Amniotic epithelial cell (primary cell): ENCODE measurements around the gene CALD1.

Experiments
- DNase-seq: peaks from one replicate; pipeline ENCODE4 v3.0.0-alpha.2; 2010; ENCODE audit warnings: low read depth

Gene CALD1

DNA sequence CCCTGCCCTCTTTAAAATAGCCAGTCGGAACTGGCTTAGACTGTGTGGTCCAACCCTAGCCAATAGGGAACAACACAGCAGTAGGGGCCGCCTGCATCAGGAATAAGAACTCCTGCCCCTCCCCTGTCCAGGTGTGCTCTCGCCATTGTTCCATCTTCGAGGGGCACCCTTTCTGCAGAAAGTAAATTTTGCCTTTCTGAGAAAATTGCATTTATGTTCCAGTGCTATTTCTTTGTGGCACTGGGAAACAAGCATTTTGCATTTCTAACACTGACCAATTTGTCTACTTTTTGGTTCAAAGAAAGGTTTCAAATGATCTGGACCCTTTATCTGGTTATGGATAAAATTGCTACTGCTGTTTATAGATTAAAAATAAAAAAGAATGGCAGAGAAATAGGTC lies 116.6 kb downstream of the CALD1 start:
- DNase-seq, result no peak

GRCh38 chr7:134897936-134898335 lies 118.5 kb downstream of the CALD1 start:
- DNase-seq, result no peak

DNA sequence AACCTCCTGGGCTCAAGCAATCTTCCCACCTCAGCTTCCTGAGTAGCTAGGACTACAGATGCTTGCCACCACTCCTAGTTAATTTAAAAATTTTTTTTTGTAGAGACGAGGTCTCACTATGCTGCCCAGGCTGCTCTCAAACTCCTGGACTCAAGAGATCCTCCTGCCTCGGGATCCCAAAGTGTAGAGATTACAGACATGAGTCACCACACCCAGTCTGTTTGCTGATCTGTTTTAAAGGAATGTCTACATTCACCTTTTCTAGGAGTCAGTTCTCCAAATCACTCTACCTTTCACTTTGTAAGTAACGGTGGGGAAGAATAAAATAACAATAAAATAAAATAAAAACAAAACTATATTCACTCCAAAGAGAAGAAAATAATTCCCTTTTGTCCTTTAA lies 120.3 kb downstream of the CALD1 start:
- peak; percentile 76 for DNase-seq

GRCh38 chr7:134900166-134900982 lies 120.9 kb downstream of the CALD1 start:
- DNase-seq, result no peak

DNA sequence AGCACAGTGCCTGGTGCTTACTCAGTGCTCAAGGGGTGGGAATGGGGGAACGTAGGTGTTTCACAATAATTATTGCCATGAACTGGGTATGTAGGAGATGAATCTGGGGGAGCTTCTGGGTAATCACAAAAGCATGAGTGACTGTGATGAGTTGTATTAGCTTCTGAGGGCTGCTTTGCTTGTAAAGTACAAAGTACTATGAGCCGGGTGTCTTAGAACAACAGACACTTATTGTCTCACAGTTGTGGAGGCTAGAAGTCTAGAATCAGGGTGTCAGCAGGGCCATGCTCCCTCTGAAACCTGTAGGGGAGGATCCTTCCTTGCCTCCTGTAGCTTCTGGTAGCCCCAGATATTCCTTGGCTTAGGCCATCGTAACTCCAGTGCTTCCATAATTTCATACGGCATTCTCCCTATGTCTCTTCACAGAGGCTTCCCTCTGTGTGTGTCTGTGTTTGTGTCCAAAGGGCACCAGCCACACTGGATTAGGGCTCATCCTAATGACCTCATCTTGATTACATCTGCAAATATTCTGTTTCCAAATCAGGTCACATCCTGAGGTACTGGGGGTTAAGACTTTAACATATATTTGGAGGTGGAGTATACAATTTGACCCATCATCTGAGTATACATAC lies 122.1 kb downstream of the CALD1 start:
- DNase-seq, result peak; percentile 53

- DNase-seq, result no peak
Measured at GRCh38 chr7:134902058-134902457, 122.6 kb downstream of the CALD1 start.

- peak; percentile 51 for DNase-seq
Measured at GRCh38 chr7:134903073-134903790, 123.8 kb downstream of the CALD1 start.

- DNase-seq, result peak; percentile 96
Measured at GRCh38 chr7:134905375-134905774, 125.9 kb downstream of the CALD1 start.

GRCh38 chr7:134907000-134907399 lies 127.6 kb downstream of the CALD1 start:
- peak; percentile 45 for DNase-seq

DNA sequence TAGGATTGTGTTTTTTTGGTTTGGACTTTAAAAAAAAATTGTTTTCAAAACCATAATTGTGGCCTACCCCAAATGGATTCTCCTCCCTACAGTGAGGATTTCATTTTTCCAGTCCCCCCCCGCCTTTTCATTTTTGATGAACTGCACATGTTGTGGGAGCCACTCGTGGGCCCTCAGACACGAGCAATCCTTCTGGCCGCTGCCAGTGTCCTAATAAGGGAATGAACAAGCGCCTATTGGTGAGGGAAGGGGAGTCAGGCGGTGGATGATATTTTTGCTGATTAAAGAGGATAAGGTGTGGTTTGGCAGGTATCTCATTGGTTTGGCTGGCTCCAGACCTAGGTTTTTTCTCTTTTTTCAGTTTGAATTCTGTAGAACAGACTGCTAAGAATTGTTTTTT lies 128.2 kb downstream of the CALD1 start:
- DNase-seq, result peak; percentile 59

DNA sequence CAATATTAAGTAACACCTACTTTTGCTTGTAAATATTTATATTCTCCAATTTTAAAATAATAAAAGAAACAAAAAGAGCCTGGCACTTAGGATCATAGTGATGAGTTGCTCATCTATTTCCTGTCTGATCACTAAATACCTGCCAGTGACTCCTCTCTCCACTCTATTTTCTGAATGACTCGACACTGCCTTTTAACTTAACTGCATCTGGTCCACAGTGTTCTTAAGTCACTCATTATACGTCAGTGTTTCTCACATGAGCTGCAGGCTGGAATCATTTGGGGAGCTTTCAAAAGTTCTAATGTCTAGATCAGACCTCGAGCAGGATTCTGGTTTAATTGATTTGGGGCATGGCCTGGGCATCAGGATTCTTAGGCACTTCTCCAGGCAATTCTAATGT lies 128.9 kb downstream of the CALD1 start:
- peak; percentile 40 for DNase-seq

- no peak for DNase-seq
Measured at GRCh38 chr7:134910214-134910890, 130.9 kb downstream of the CALD1 start.

- DNase-seq, result no peak
Measured at GRCh38 chr7:134910968-134911367, 131.5 kb downstream of the CALD1 start.

- peak; percentile 67 for DNase-seq
Measured at GRCh38 chr7:134916171-134916883, 136.9 kb downstream of the CALD1 start.

DNA sequence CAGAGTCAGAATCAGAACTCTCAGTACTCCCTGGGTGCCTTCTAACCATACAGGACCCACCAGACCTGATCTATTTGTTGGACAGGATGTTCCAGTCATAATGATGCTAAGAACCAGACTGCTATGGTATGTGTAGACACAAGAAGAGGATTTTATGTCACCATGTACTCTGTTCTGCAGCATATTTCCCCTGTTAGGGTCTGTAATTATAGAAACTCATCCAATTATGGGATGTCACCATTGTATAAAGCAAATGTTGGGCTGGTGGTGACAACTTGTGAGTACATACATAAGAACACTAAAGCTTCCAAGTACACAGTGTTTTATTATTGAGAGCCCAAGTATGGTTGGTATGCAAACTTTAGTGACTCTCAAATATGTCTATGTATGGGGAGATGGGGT lies 139.8 kb downstream of the CALD1 start:
- no peak for DNase-seq

DNA sequence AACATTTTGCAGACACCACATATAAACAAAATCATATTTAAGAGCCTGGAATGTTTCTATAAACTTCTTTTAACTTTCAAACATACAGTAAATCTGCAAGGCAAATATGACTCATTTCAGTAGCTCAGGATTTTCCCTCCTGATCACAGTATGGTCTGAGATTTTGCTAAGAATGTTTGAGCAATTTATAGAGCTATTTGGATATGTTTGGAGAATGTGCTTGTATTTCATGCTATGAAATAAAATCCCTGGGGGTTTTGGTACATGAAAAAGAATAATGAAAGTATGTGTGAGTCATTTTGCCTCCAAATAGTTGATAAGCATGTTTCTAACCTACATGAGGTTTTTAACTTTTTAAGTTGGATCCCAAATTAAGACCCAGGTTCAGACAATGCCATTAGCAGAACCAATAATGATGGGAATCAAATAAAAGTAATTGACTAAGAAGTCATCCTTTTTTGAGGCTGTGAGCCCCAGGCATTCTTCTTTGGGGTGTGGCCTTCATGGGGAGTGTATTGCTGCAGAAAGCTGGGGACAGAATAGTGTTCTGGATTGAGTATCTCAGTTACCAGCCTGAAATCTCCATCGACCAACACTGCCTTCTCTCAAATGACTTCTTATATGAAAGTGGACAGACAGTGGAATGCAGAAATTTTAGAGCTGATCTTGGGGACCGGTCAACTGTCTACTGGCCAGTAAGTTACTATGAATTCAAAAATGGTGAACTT lies 140.8 kb downstream of the CALD1 start:
- peak; percentile 84 for DNase-seq

DNA sequence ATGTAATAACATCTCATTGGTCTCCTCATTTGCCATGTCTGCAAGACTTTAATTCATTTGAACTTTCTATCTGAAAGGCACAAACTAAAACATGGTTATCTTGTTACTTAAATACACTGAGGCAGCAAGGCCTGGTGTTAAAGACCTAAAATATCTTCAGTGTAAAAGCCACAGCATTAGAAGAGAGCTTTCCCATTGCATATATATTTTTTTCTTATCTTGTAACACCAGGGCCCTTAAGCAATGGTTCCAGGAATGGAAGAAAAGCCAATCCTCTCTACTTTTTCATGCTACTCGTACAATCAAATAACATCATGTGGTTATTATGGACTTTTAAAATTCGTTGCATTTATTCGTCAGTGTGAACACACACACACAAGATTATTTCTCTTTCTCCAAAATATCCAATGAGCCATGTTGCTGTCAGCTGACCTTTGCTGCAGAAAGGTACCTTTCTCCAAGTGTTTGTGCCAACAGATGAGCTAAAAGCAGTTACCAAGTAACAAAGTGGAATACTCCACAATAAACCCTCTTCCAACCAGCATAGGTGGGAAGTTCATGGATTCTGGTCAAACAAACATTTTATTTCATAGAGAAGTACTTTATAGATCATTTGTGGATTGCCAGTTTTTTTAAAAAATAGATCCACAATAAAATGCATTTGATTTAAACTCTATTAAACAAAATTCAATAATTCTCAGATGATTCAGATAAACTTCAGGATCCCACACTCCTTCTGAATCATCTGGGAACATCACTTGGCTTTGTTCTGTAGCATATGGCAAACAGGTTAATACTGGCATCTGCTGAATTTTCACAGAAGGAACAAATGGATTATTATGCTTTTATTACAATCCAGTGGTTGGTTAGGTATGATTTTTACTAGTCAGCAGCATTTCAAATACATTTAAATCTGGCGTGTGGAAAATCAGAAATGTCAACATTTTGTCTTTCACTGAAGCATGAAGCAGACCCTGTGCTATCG lies 143.6 kb downstream of the CALD1 start:
- no peak for DNase-seq

DNA sequence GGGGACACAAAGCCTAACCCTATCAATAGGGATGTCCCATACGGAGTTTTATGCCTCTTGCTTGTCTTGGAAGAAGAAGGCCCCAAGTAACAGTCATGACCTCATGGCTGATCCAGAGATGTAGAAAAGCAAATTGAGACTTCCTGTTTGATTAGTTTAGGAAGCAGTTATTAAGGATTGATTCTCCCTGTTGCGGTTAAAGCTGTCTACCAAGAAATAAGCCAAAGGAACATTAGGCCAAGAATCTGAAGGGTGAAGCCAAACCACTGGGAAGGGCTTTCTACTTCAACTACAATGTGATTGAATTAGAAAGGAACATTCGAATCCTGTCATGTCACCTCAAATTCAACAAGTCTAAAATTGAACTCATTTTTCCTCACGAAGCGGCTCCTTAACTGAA lies 146.3 kb downstream of the CALD1 start:
- DNase-seq, result no peak

DNA sequence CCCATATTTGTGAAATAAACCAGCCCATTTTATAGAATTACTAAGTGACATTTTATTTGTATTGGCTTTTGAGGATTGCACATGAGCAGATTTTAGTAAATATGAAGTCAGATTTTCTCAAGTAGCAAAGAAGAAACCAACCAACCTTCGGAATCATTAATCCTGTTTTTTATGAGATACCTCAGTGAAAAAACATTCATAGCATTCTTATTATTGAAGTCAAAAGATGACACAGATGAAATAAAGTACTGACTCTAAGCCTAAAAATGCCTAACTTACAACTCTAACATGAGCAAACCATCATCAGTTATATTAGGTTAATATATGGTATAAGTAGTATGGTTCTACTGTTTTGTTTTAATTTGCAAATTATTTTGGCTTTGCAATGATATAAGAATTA lies 147.0 kb downstream of the CALD1 start:
- DNase-seq, result no peak

DNA sequence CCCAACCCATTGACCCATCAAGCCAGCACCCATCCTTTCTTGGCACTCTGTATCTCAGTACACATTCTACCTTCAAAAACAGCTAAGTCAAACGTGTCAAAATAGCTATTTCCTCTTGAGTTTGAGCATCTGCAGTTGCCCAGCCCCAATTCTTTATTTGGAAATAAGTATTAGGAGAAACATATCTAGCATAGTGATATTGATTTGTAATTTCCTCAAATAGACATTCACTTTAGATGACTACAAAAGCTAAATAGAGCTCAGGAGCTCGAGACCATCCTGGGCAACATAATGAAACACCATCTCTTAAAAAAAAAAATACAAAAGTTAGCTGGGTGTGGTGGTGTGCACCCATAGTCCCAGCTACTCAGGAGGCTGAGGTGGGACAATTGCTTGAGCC lies 147.6 kb downstream of the CALD1 start:
- no peak for DNase-seq
